OCI-LY7 (cell line): ENCODE data around the gene PRDM7. TPM values are rescaled to one million over a fixed set of nuclear protein-coding genes. Genes with fewer than 3 reads are reported as not detected.
"Not testable (repeated sequence)": the region's sequence is repeated elsewhere in the genome, so short reads cannot be mapped to it uniquely, and the experiment has no call there.

Experiments
- BruUV-seq: library from RNA; stranded (reverse); fragments of 400-500 nt; replicated peaks from 2 replicates; lab custom pipeline; 2021; lab: Mats Ljungman, UMichigan
- CTCF ChIA-PET: fragments of 300-600 bp; sonication (Branson Sonifier 250); formaldehyde crosslinking; loops from one replicate; lab custom pipeline; 2022; ENCODE audit warnings: antibody characterized with exemption; ENCODE audit not compliant: unreplicated experiment; lab: Charles Lee
- POLR2A ChIA-PET: fragments of 300-600 bp; sonication (Branson Sonifier 250); formaldehyde crosslinking; loops from one replicate; lab custom pipeline; 2022; ENCODE audit warnings: antibody characterized with exemption; lab: Charles Lee
- DNase-seq: peaks from one replicate; pipeline ENCODE4 v3.0.0-alpha.2; 2015; ENCODE audit warnings: low spot score
- H2AFZ ChIP-seq: fragments of 200-600 bp; sonication (generic), shearing (Covaris generic); 2 replicates; pipeline ENCODE4 v1.6.1; 2014; ENCODE audit warnings: mild to moderate bottlenecking, antibody characterized with exemption, low read length, moderate library complexity
- H3K27ac ChIP-seq: fragments of 200-600 bp; sonication (generic); 2 replicates; pipeline ENCODE4 v1.5.1; 2014; ENCODE audit warnings: mixed run types, low read depth, mild to moderate bottlenecking, moderate library complexity, low read length, inconsistent platforms; ENCODE audit not compliant: poor library complexity, severe bottlenecking
- H3K36me3 ChIP-seq: fragments of 200-600 bp; sonication (generic); 2 replicates; pipeline ENCODE4 v1.6.1; 2014; ENCODE audit warnings: mild to moderate bottlenecking, antibody characterized with exemption, low read length, moderate library complexity, mixed read lengths; ENCODE audit not compliant: insufficient read depth
- H3K4me1 ChIP-seq: fragments of 200-600 bp; sonication (generic); 2 replicates; pipeline ENCODE4 v1.5.1; 2014; ENCODE audit warnings: mild to moderate bottlenecking, low read length; ENCODE audit not compliant: insufficient read depth, poor library complexity, severe bottlenecking
- H3K4me2 ChIP-seq: fragments of 200-600 bp; sonication (generic); 2 replicates; pipeline ENCODE4 v1.6.1; 2014; ENCODE audit warnings: mild to moderate bottlenecking, low read length
- H3K4me3 ChIP-seq: fragments of 200-600 bp; sonication (generic); 2 replicates; pipeline ENCODE4 v1.5.1; 2014; ENCODE audit warnings: mild to moderate bottlenecking, low read depth, low read length; ENCODE audit not compliant: poor library complexity, severe bottlenecking
- H3K79me2 ChIP-seq: fragments of 200-600 bp; sonication (generic); 2 replicates; pipeline ENCODE4 v1.6.1; 2016; ENCODE audit warnings: low read depth, mild to moderate bottlenecking, low read length, moderate library complexity, mixed read lengths; ENCODE audit not compliant: insufficient read depth
- H3K9me2 ChIP-seq: fragments of 200-600 bp; sonication (generic); 2 replicates; pipeline ENCODE4 v1.6.1; 2016; ENCODE audit warnings: mild to moderate bottlenecking, low read length, mixed read lengths; ENCODE audit not compliant: insufficient read depth
- H3K9me3 ChIP-seq: fragments of 200-600 bp; sonication (generic); 2 replicates; pipeline ENCODE4 v1.6.1; 2014; ENCODE audit warnings: mild to moderate bottlenecking, mixed run types, low read length, mixed read lengths
- H4K20me1 ChIP-seq: fragments of 200-600 bp; sonication (generic); 2 replicates; pipeline ENCODE4 v1.6.1; 2014; ENCODE audit warnings: mild to moderate bottlenecking, antibody characterized with exemption, low read length, moderate library complexity, mixed read lengths; ENCODE audit not compliant: insufficient read depth
- intact Hi-C: fragments of 100-400 bp; cut with micrococcal nuclease; formaldehyde crosslinking; loops from one replicate; pipeline ENCODE4 v1.10.0; 2022; ENCODE audit not compliant: unreplicated experiment
- total RNA-seq, 2 experiments: library from RNA; depleted of rRNA in 1 of 2; stranded (reverse); fragments of >200 nt in 1 of 2; shearing (Covaris generic) in 1 of 2; gene quantifications; 2 replicates each; pipeline ENCODE4 v1.2.3, GENCODE V29; 2014 to 2022

The PRDM7 gene
- total RNA-seq, 2 experiments from 2014 or later = not detected

- H3K4me2 ChIP-seq, H3K27ac ChIP-seq, H3K9me2 ChIP-seq, DNase-seq, H3K4me1 ChIP-seq, H2AFZ ChIP-seq, intact Hi-C loops, CTCF ChIA-PET, H3K79me2 ChIP-seq, H3K9me3 ChIP-seq, BruUV-seq, H4K20me1 ChIP-seq, POLR2A ChIA-PET, H3K36me3 ChIP-seq, H3K4me3 ChIP-seq: not testable (repeated sequence)
Observed at GRCh38 chr16:90098936-90099335, 21.8 kb upstream of the PRDM7 start.

- H3K36me3 ChIP-seq, H2AFZ ChIP-seq, H3K9me2 ChIP-seq, POLR2A ChIA-PET, H4K20me1 ChIP-seq, H3K4me3 ChIP-seq, H3K4me2 ChIP-seq, intact Hi-C loops, H3K79me2 ChIP-seq, CTCF ChIA-PET, H3K9me3 ChIP-seq, BruUV-seq, H3K4me1 ChIP-seq, DNase-seq, H3K27ac ChIP-seq: not testable (repeated sequence)
Observed at GRCh38 chr16:90097010-90097684, 20.0 kb upstream of the PRDM7 start.

DNA sequence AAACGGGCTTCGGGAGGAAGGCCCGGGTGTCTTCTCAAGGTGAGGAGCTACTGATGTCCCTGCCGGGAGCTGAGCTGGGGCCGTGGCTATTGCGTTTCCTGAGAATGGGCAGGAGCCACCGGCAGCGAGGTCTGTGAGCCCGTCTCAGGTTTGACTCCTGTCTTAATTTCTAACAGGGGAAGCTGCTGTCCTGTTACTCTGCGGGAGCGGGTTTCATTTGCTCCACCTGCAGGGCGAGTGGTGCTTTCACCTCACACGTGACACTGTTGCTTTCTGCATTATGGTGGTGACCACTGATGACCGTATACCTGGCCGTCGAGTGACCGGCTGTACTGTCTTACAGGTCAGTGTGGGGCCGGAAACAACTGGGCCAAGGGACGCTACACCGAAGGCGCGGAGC is 17.7 kb upstream of the PRDM7 start:
- DNase-seq, H3K9me3 ChIP-seq, BruUV-seq, H4K20me1 ChIP-seq, CTCF ChIA-PET, H3K9me2 ChIP-seq, H2AFZ ChIP-seq, POLR2A ChIA-PET, H3K36me3 ChIP-seq, intact Hi-C loops, H3K4me2 ChIP-seq, H3K4me1 ChIP-seq, H3K4me3 ChIP-seq, H3K27ac ChIP-seq, H3K79me2 ChIP-seq: not testable (repeated sequence)

DNA sequence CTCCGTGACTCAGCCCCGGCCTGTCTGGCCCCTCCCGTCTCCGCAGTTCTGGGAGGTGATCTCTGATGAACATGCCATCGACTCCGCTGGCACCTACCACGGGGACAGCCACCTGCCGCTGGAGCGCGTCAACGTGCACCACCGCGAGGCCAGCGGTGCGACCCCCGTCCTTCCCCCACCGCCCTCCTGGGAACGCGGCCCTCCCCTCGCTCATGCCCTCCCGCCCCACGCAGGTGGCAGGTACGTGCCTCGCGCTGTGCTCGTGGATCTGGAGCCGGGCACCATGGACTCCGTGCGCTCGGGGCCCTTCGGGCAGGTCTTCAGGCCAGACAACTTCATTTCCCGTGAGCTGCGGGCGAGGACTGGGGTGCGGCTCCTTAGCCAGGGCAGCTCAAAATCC is 17.2 kb upstream of the PRDM7 start:
- H3K4me3 ChIP-seq, H3K79me2 ChIP-seq, H4K20me1 ChIP-seq, POLR2A ChIA-PET, H3K9me2 ChIP-seq, DNase-seq, BruUV-seq, intact Hi-C loops, H3K4me2 ChIP-seq, H3K4me1 ChIP-seq, H2AFZ ChIP-seq, H3K27ac ChIP-seq, H3K36me3 ChIP-seq, CTCF ChIA-PET, H3K9me3 ChIP-seq: not testable (repeated sequence)

DNA sequence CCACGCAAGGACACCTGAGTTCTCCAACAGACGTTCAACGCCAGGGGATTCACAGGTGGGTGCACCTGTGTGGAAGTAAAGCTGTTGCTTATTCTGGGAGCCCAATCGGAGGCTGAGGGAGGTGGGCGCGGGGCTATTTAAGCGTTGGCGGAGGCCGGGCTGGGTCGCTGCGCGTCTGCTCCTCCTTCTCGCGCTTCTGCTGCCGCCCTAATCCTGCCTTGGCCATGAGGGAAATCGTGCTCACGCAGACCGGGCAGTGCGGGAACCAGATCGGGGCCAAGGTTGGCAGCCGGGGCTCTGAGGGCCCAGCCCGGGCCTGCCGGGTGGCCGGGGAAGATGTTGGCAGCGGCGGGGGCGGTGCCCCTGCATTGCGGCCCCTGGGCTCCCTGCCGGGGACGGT is 16.7 kb upstream of the PRDM7 start:
- H3K4me1 ChIP-seq, H3K9me2 ChIP-seq, H3K27ac ChIP-seq, intact Hi-C loops, H3K36me3 ChIP-seq, DNase-seq, BruUV-seq, H3K4me2 ChIP-seq, H4K20me1 ChIP-seq, H3K4me3 ChIP-seq, POLR2A ChIA-PET, H3K79me2 ChIP-seq, H2AFZ ChIP-seq, CTCF ChIA-PET, H3K9me3 ChIP-seq: not testable (repeated sequence)

- H3K9me2 ChIP-seq, H4K20me1 ChIP-seq, H3K9me3 ChIP-seq, CTCF ChIA-PET, H2AFZ ChIP-seq, H3K79me2 ChIP-seq, POLR2A ChIA-PET, H3K4me1 ChIP-seq, H3K36me3 ChIP-seq, intact Hi-C loops, H3K4me2 ChIP-seq, DNase-seq, H3K27ac ChIP-seq, H3K4me3 ChIP-seq, BruUV-seq: not testable (repeated sequence)
Observed at GRCh38 chr16:90092781-90093180, 15.7 kb upstream of the PRDM7 start.
